ENCODE measurements around the gene IL5. TPM values are rescaled to one million over a fixed set of nuclear protein-coding genes. Genes with fewer than 3 reads are reported as not detected.

The IL5 gene
- total RNA-seq, 3 donors from 2014 or later: not detected

GRCh38 chr5:132547269-132547668, 3.9 kb upstream of the IL5 start:
- H3K9me3 ChIP-seq: no peaks in the 10 kb centered on the region
- TF ChIP-seq POLR2AphosphoS5 (IDR thresholded peaks at IDR 0.05) (no peak), POLR2A (IDR thresholded peaks at IDR 0.05) (no peak), CTCF (IDR thresholded peaks at IDR 0.05) (no peak)
- no peaks in the 10 kb centered on the region for H3K27me3 ChIP-seq
- no peak overlapping the region for H3K27ac ChIP-seq
- no peaks in the 10 kb centered on the region for H3K36me3 ChIP-seq
- DNase-seq (ENCODE audit: low spot score in 2 of 2): no peak
- no peak overlapping the region for H3K4me3 ChIP-seq
- no peaks in the 10 kb centered on the region for H3K4me1 ChIP-seq
- intact Hi-C loops (cut with DNase I; ENCODE audit: low total_unique reads): no loop called here

- Histone ChIP-seq H3K27me3 (no peaks in the 10 kb centered on the region), H3K9me3 (no peaks in the 10 kb centered on the region), H3K4me3 (no peak overlapping the region), H3K36me3 (no peaks in the 10 kb centered on the region), H3K4me1 (no peaks in the 10 kb centered on the region), H3K27ac (no peak overlapping the region)
- intact Hi-C loops (cut with DNase I; ENCODE audit: low total_unique reads): no loop called here
- no peak for DNase-seq (ENCODE audit: low spot score in 2 of 2)
- TF ChIP-seq POLR2AphosphoS5 (IDR thresholded peaks at IDR 0.05) (no peak), CTCF (IDR thresholded peaks at IDR 0.05) (no peak), POLR2A (IDR thresholded peaks at IDR 0.05) (no peak)
These were observed 2.8 kb upstream of the IL5 start for GRCh38 chr5:132546108-132546507.

- no peaks in the 10 kb centered on the region for H3K4me1 ChIP-seq
- no peaks in the 10 kb centered on the region for H3K27me3 ChIP-seq
- no peaks in the 10 kb centered on the region for H3K9me3 ChIP-seq
- H3K36me3 ChIP-seq: no peaks in the 10 kb centered on the region
- no peak overlapping the region for H3K4me3 ChIP-seq
- intact Hi-C loops (cut with DNase I; ENCODE audit: low total_unique reads): no loop called here
- peak overlapping the region in 1 of 2 donors; percentile 35 for H3K27ac ChIP-seq
- no peak for DNase-seq (ENCODE audit: low spot score in 2 of 2)
- TF ChIP-seq CTCF (IDR thresholded peaks at IDR 0.05) (no peak), POLR2A (IDR thresholded peaks at IDR 0.05) (no peak), POLR2AphosphoS5 (IDR thresholded peaks at IDR 0.05) (no peak)
These were observed 2.6 kb downstream of the IL5 start for GRCh38 chr5:132540764-132541163.

DNA sequence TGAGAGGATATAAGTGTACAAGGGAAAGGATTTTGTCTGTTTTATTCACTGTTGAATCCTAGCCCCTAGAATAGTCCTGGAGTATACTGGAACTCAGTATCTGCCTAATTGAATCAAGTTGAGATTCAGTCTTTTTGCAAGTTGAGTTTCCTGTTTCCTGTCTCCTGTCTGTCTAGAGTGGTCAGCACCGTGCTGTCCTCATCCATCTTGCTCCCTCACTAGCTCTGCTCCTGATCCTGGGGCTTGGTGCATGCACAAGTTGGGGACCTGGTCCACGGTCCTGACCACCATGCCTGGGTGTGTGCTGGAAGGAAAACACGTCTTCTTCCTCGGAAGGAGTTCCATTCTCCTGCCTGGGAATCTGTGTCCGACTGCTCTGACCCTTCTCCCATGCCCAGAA, 3.2 kb downstream of the IL5 start:
- H3K4me3 ChIP-seq: no peak overlapping the region
- H3K36me3 ChIP-seq: no peaks in the 10 kb centered on the region
- no peak overlapping the region for H3K27ac ChIP-seq
- H3K4me1 ChIP-seq: no peaks in the 10 kb centered on the region
- intact Hi-C loops (cut with DNase I; ENCODE audit: low total_unique reads): no loop called here
- TF ChIP-seq POLR2AphosphoS5 (IDR thresholded peaks at IDR 0.05): no peak
- no peak for TF ChIP-seq POLR2A (IDR thresholded peaks at IDR 0.05)
- TF ChIP-seq CTCF (IDR thresholded peaks at IDR 0.05): no peak
- no peaks in the 10 kb centered on the region for H3K9me3 ChIP-seq
- no peaks in the 10 kb centered on the region for H3K27me3 ChIP-seq
- no peak for DNase-seq (ENCODE audit: low spot score in 2 of 2)

- TF ChIP-seq POLR2AphosphoS5 (IDR thresholded peaks at IDR 0.05) (no peak), POLR2A (IDR thresholded peaks at IDR 0.05) (no peak), CTCF (IDR thresholded peaks at IDR 0.05) (no peak)
- H3K36me3 ChIP-seq: no peaks in the 10 kb centered on the region
- no peaks in the 10 kb centered on the region for H3K9me3 ChIP-seq
- DNase-seq (ENCODE audit: low spot score in 2 of 2): no peak
- H3K4me3 ChIP-seq: no peak overlapping the region
- H3K4me1 ChIP-seq: no peaks in the 10 kb centered on the region
- H3K27ac ChIP-seq: no peak overlapping the region
- intact Hi-C loops (cut with DNase I; ENCODE audit: low total_unique reads): no loop called here
- no peaks in the 10 kb centered on the region for H3K27me3 ChIP-seq
These were observed 3.6 kb downstream of the IL5 start for GRCh38 chr5:132539716-132540115.

Data from breast epithelium (tissue), 4 donors.